ENCODE results near the gene FAM13C. TPM values are rescaled to one million over a fixed set of nuclear protein-coding genes. Genes with fewer than 3 reads are reported as not detected.

Gene FAM13C
- total RNA-seq, 2 experiments from 2014 or later, result not detected

- H3K4me3 Mint-ChIP-seq, result no peak overlapping the region
- H3K27ac Mint-ChIP-seq, result no peak overlapping the region
- H3K4me1 Mint-ChIP-seq, result no peaks in the 10 kb centered on the region
- H3K27me3 Mint-ChIP-seq, result no peaks in the 10 kb centered on the region
- DNase-seq, result no peak
- CTCF ChIA-PET, result interaction anchor here (1.2 kb wide), 1 partner anchor 14 kb away, joined by 3 read pairs; no protein-coding TSS in a partner anchor
- H3K9me3 Mint-ChIP-seq, result no peaks in the 10 kb centered on the region
- POLR2A ChIA-PET, result no interaction called here
- H3K36me3 Mint-ChIP-seq (ENCODE audit: low read depth), result no peaks in the 10 kb centered on the region
Measured at GRCh38 chr10:59276133-59276532, 86.2 kb downstream of the FAM13C start.

- CTCF ChIA-PET, result no interaction called here
- no peak overlapping the region for H3K27ac Mint-ChIP-seq
- H3K36me3 Mint-ChIP-seq (ENCODE audit: low read depth), result no peaks in the 10 kb centered on the region
- no peaks in the 10 kb centered on the region for H3K9me3 Mint-ChIP-seq
- no peak for DNase-seq
- H3K27me3 Mint-ChIP-seq, result no peaks in the 10 kb centered on the region
- no peaks in the 10 kb centered on the region for H3K4me1 Mint-ChIP-seq
- no peak overlapping the region for H3K4me3 Mint-ChIP-seq
- POLR2A ChIA-PET, result no interaction called here
Measured at GRCh38 chr10:59273445-59273844, 88.9 kb downstream of the FAM13C start.

GRCh38 chr10:59272061-59272460, 90.3 kb downstream of the FAM13C start:
- ChIA-PET CTCF (no interaction called here), POLR2A (no interaction called here)
- Mint-ChIP-seq H3K27ac (no peak overlapping the region), H3K9me3 (no peaks in the 10 kb centered on the region), H3K27me3 (no peaks in the 10 kb centered on the region), H3K36me3 (ENCODE audit: low read depth) (no peaks in the 10 kb centered on the region), H3K4me3 (no peak overlapping the region), H3K4me1 (no peaks in the 10 kb centered on the region)
- no peak for DNase-seq

- Mint-ChIP-seq H3K4me3 (no peak overlapping the region), H3K4me1 (no peaks in the 10 kb centered on the region), H3K27ac (no peak overlapping the region), H3K36me3 (ENCODE audit: low read depth) (no peaks in the 10 kb centered on the region), H3K27me3 (no peaks in the 10 kb centered on the region), H3K9me3 (no peaks in the 10 kb centered on the region)
- no peak for DNase-seq
- ChIA-PET CTCF (no interaction called here), POLR2A (no interaction called here)
Measured at GRCh38 chr10:59271160-59271559, 91.2 kb downstream of the FAM13C start.

- ChIA-PET POLR2A (no interaction called here), CTCF (no interaction called here)
- DNase-seq, result no peak
- Mint-ChIP-seq H3K27ac (no peak overlapping the region), H3K4me3 (no peak overlapping the region), H3K36me3 (ENCODE audit: low read depth) (no peaks in the 10 kb centered on the region), H3K9me3 (no peaks in the 10 kb centered on the region), H3K4me1 (no peaks in the 10 kb centered on the region), H3K27me3 (no peaks in the 10 kb centered on the region)
Measured at GRCh38 chr10:59270492-59270891, 91.9 kb downstream of the FAM13C start.

- H3K36me3 Mint-ChIP-seq (ENCODE audit: low read depth), result no peaks in the 10 kb centered on the region
- no peaks in the 10 kb centered on the region for H3K4me1 Mint-ChIP-seq
- no peak overlapping the region for H3K4me3 Mint-ChIP-seq
- no peaks in the 10 kb centered on the region for H3K27me3 Mint-ChIP-seq
- ChIA-PET CTCF (no interaction called here), POLR2A (no interaction called here)
- no peak overlapping the region for H3K27ac Mint-ChIP-seq
- no peaks in the 10 kb centered on the region for H3K9me3 Mint-ChIP-seq
- no peak for DNase-seq
Measured at GRCh38 chr10:59269651-59270050, 92.7 kb downstream of the FAM13C start.

GRCh38 chr10:59268460-59268859, 93.9 kb downstream of the FAM13C start:
- no peaks in the 10 kb centered on the region for H3K4me1 Mint-ChIP-seq
- POLR2A ChIA-PET, result no interaction called here

GRCh38 chr10:59266321-59266720, 96.0 kb downstream of the FAM13C start:
- Mint-ChIP-seq H3K9me3 (no peaks in the 10 kb centered on the region), H3K4me1 (no peaks in the 10 kb centered on the region), H3K27me3 (no peaks in the 10 kb centered on the region), H3K36me3 (ENCODE audit: low read depth) (no peaks in the 10 kb centered on the region), H3K4me3 (no peak overlapping the region), H3K27ac (no peak overlapping the region)
- CTCF ChIA-PET, result no interaction called here
- POLR2A ChIA-PET, result no interaction called here
- no peak for DNase-seq

More at GRCh38 chr10:59268460-59268859, 93.9 kb downstream of the FAM13C start:
- CTCF ChIA-PET, result no interaction called here
- Mint-ChIP-seq H3K27me3 (no peaks in the 10 kb centered on the region), H3K36me3 (ENCODE audit: low read depth) (no peaks in the 10 kb centered on the region), H3K27ac (no peak overlapping the region), H3K4me3 (no peak overlapping the region), H3K9me3 (no peaks in the 10 kb centered on the region)
- DNase-seq, result no peak

GRCh38 chr10:59265141-59265540, 97.2 kb downstream of the FAM13C start:
- DNase-seq, result no peak
- CTCF ChIA-PET, result no interaction called here
- Mint-ChIP-seq H3K4me1 (no peaks in the 10 kb centered on the region), H3K4me3 (no peak overlapping the region), H3K9me3 (no peaks in the 10 kb centered on the region), H3K36me3 (ENCODE audit: low read depth) (no peaks in the 10 kb centered on the region), H3K27ac (no peak overlapping the region), H3K27me3 (no peaks in the 10 kb centered on the region)
- POLR2A ChIA-PET, result no interaction called here

GRCh38 chr10:59258890-59259289, 103.5 kb downstream of the FAM13C start:
- Mint-ChIP-seq H3K36me3 (ENCODE audit: low read depth) (no peaks in the 10 kb centered on the region), H3K4me3 (no peak overlapping the region), H3K27me3 (no peaks in the 10 kb centered on the region), H3K27ac (no peak overlapping the region), H3K9me3 (no peaks in the 10 kb centered on the region), H3K4me1 (no peaks in the 10 kb centered on the region)
- CTCF ChIA-PET, result no interaction called here
- POLR2A ChIA-PET, result no interaction called here
- DNase-seq, result no peak

GRCh38 chr10:59257224-59257623, 105.1 kb downstream of the FAM13C start:
- no peaks in the 10 kb centered on the region for H3K36me3 Mint-ChIP-seq (ENCODE audit: low read depth)
- no peak for DNase-seq
- H3K27ac Mint-ChIP-seq, result no peak overlapping the region
- H3K4me1 Mint-ChIP-seq, result no peaks in the 10 kb centered on the region
- POLR2A ChIA-PET, result no interaction called here
- no peaks in the 10 kb centered on the region for H3K27me3 Mint-ChIP-seq
- no peaks in the 10 kb centered on the region for H3K9me3 Mint-ChIP-seq
- H3K4me3 Mint-ChIP-seq, result no peak overlapping the region
- CTCF ChIA-PET, result interaction anchor here (1.0 kb wide), 1 partner anchor 38 kb away, joined by 3 read pairs; no protein-coding TSS in a partner anchor

GRCh38 chr10:59255463-59255862, 106.9 kb downstream of the FAM13C start:
- no peak for DNase-seq
- ChIA-PET CTCF (no interaction called here), POLR2A (no interaction called here)
- Mint-ChIP-seq H3K4me3 (no peak overlapping the region), H3K27me3 (no peaks in the 10 kb centered on the region), H3K27ac (no peak overlapping the region), H3K9me3 (no peaks in the 10 kb centered on the region), H3K36me3 (ENCODE audit: low read depth) (no peaks in the 10 kb centered on the region), H3K4me1 (no peaks in the 10 kb centered on the region)

- DNase-seq, result no peak
- CTCF ChIA-PET, result no interaction called here
- Mint-ChIP-seq H3K27me3 (no peaks in the 10 kb centered on the region), H3K9me3 (no peaks in the 10 kb centered on the region), H3K4me1 (no peaks in the 10 kb centered on the region), H3K27ac (no peak overlapping the region), H3K4me3 (no peak overlapping the region), H3K36me3 (ENCODE audit: low read depth) (no peaks in the 10 kb centered on the region)
- POLR2A ChIA-PET, result no interaction called here
Measured at GRCh38 chr10:59252491-59252890, 109.9 kb downstream of the FAM13C start.

- Mint-ChIP-seq H3K4me1 (no peaks in the 10 kb centered on the region), H3K27me3 (no peaks in the 10 kb centered on the region), H3K4me3 (no peak overlapping the region), H3K9me3 (no peaks in the 10 kb centered on the region), H3K36me3 (ENCODE audit: low read depth) (no peaks in the 10 kb centered on the region), H3K27ac (no peak overlapping the region)
- CTCF ChIA-PET, result no interaction called here
- DNase-seq, result no peak
- POLR2A ChIA-PET, result no interaction called here
Measured at GRCh38 chr10:59245686-59246085, 116.7 kb downstream of the FAM13C start.

GRCh38 chr10:59244871-59245270, 117.5 kb downstream of the FAM13C start:
- H3K36me3 Mint-ChIP-seq (ENCODE audit: low read depth), result no peaks in the 10 kb centered on the region
- no peaks in the 10 kb centered on the region for H3K4me1 Mint-ChIP-seq
- no peaks in the 10 kb centered on the region for H3K27me3 Mint-ChIP-seq
- H3K27ac Mint-ChIP-seq, result no peak overlapping the region
- CTCF ChIA-PET, result no interaction called here
- no peaks in the 10 kb centered on the region for H3K9me3 Mint-ChIP-seq
- H3K4me3 Mint-ChIP-seq, result no peak overlapping the region
- POLR2A ChIA-PET, result no interaction called here
- DNase-seq, result no peak

Data from activated CD4-positive, alpha-beta T cell treated with anti-CD3 and anti-CD28 coated beads, Interleukin-2, amount 10 ng/mL, durations not matched to agents 7 days and 5 days (primary cell).